ENCODE results near the gene BMP4. TPM values are rescaled to one million over a fixed set of nuclear protein-coding genes. Genes with fewer than 3 reads are reported as not detected.

BMP4 gene
- total RNA-seq, 1 experiment from 2014 or later: 12.2 TPM

- no peaks in the 10 kb centered on the region for H4K20me1 ChIP-seq (ENCODE audit: control insufficient read depth, insufficient read depth, insufficient read length)
- H2AFZ ChIP-seq (ENCODE audit: low read length): no peak overlapping the region
- no peaks in the 10 kb centered on the region for H3K79me1 ChIP-seq (ENCODE audit: insufficient read depth, low read depth, low read length, poor library complexity, severe bottlenecking)
- peaks cover 23% of the 10 kb centered on the region; the same call in 1 of the 2 replicates for H3K4me1 ChIP-seq (ENCODE audit: insufficient read depth, low read length)
- H3K4me2 ChIP-seq (ENCODE audit: insufficient read depth, insufficient read length, low read length): peak overlapping the region; percentile 80
- no peak overlapping the region for H3K27ac ChIP-seq (ENCODE audit: insufficient read length, low read depth, low read length)
- Mint-ChIP-seq H3K27ac (no peak overlapping the region), H3K36me3 (ENCODE audit: insufficient read depth in 1 of 3, low read depth in 3 of 3) (peaks cover 6 to 30% (median 25%) of the 10 kb centered on the region in 3 experiments; a peak in 5 of 7 replicates), H3K4me1 (peaks cover 66 to 68% of the 10 kb centered on the region in 2 experiments), H3K4me3 (peak overlapping the region; percentile 69 to 85), H3K9me3 (no peaks in the 10 kb centered on the region; a peak in 1 of 5 replicates), H3K27me3 (ENCODE audit: low read depth) (peaks cover 58% of the 10 kb centered on the region)
- peak; percentile 59 for DNase-seq
- no peak overlapping the region for H2BK20ac ChIP-seq (ENCODE audit: low read depth, low read length, poor library complexity, severe bottlenecking)
- H4K8ac ChIP-seq (replicated peaks; ENCODE audit: insufficient read length, low read depth, low read length): no peak overlapping the region
- TF ChIP-seq CTCF (conservative IDR thresholded peaks at IDR 0.05): peak; percentile 26; the same call in 2 of the 3 replicates
- no peak overlapping the region for H3K56ac ChIP-seq (ENCODE audit: insufficient read length, low read depth, low read length)
- no peak overlapping the region for H2BK12ac ChIP-seq (ENCODE audit: insufficient read length, low read depth, low read length)
- H2BK15ac ChIP-seq (ENCODE audit: low read depth, low read length): no peak overlapping the region
- H3K14ac ChIP-seq (ENCODE audit: insufficient read depth, low read length): no peak overlapping the region
- H3K23me2 ChIP-seq (ENCODE audit: insufficient read length, low read depth, low read length, poor library complexity, severe bottlenecking): peaks cover 12% of the 10 kb centered on the region
- peaks cover 39% of the 10 kb centered on the region; the same call in 1 of the 2 replicates for H3K27me3 ChIP-seq (ENCODE audit: insufficient read depth, low read length)
- WGBS (ENCODE audit: extremely low coverage, insufficient read length, low lambda C conversion rate): no CpG with 5 or more reads among the region's 63 CpGs
- no peak overlapping the region for H3K9ac ChIP-seq (ENCODE audit: extremely low read depth, insufficient read length, low read length)
- no peak overlapping the region for H3T11ph ChIP-seq (ENCODE audit: low read length)
- no peak overlapping the region for H2BK5ac ChIP-seq (ENCODE audit: insufficient read length, low read length)
- no peaks in the 10 kb centered on the region for H3K79me2 ChIP-seq (ENCODE audit: insufficient read depth, low read length)
- no peak overlapping the region for H4K91ac ChIP-seq (ENCODE audit: insufficient read length, low read depth, low read length)
- H3K9me3 ChIP-seq (ENCODE audit: control insufficient read depth, low read depth, low read length): no peaks in the 10 kb centered on the region
- no peak overlapping the region for H3K23ac ChIP-seq (ENCODE audit: insufficient read length, low read depth, low read length)
- no peak overlapping the region for H2AK5ac ChIP-seq (ENCODE audit: insufficient read length, low read length)
- H3K4ac ChIP-seq (ENCODE audit: low read depth, low read length): no peak overlapping the region
- H2BK120ac ChIP-seq (ENCODE audit: low read depth, low read length, poor library complexity, severe bottlenecking): no peak overlapping the region
- H3K18ac ChIP-seq (ENCODE audit: insufficient read length, low read depth, low read length): peak overlapping the region; percentile 8
- no peak overlapping the region for H4K5ac ChIP-seq (ENCODE audit: insufficient read length, low read depth, low read length)
These were observed 10.1 kb downstream of the BMP4 start for GRCh38 chr14:53946404-53947093.

Data from H9 (cell line).